ENCODE measurements around the gene SOX6. TPM values are rescaled to one million over a fixed set of nuclear protein-coding genes. Genes with fewer than 3 reads are reported as not detected.

The SOX6 gene
- polyA plus RNA-seq, 1 of the 3 experiments (the other 2 are of a cell fraction), result 0.03 TPM

- H3K27me3 ChIP-seq (ENCODE audit: insufficient read depth), result no peaks in the 10 kb centered on the region
- CTCF ChIA-PET, result interaction anchor here (0.7 to 0.9 kb wide), 2 partner anchors 20 to 27 kb away, joined by 3 read pairs; no protein-coding TSS in a partner anchor
Observed at GRCh38 chr11:16404781-16405285, 48.5 kb upstream of the SOX6 start.

More at GRCh38 chr11:16404781-16405285, 48.5 kb upstream of the SOX6 start:
- TF ChIP-seq SIN3A (IDR thresholded peaks at IDR 0.05; ENCODE audit: borderline replicate concordance, low read depth, low read length) (no peak), MXI1 (IDR thresholded peaks at IDR 0.05; ENCODE audit: low read depth, low read length) (no peak), PBX3 (IDR thresholded peaks at IDR 0.05) (no peak), SMC3 (IDR thresholded peaks at IDR 0.05; ENCODE audit: low read depth, low read length) (no peak), POLR2AphosphoS5 (IDR thresholded peaks at IDR 0.05; ENCODE audit: low read depth, low read length) (no peak), FOXJ3 (CRISPR knock-in tag; IDR thresholded peaks at IDR 0.05) (no peak), TCF12 (IDR thresholded peaks at IDR 0.05) (no peak), REST (IDR thresholded peaks at IDR 0.05; ENCODE audit: low read depth, low read length) (no peak), MEF2A (IDR thresholded peaks at IDR 0.05; ENCODE audit: borderline replicate concordance, low read depth) (no peak), RFX5 (IDR thresholded peaks at IDR 0.05; ENCODE audit: low read length) (no peak), ZBTB33 (IDR thresholded peaks at IDR 0.05; ENCODE audit: borderline replicate concordance, low read depth) (no peak), EP300 (IDR thresholded peaks at IDR 0.05; ENCODE audit: borderline replicate concordance in 1 of 2, low read depth in 1 of 2, low read length in 1 of 2) (no peak), RAD21 (IDR thresholded peaks at IDR 0.05; ENCODE audit: low read length) (no peak), RXRA (IDR thresholded peaks at IDR 0.05; ENCODE audit: borderline replicate concordance, low read depth) (no peak), EZH2phosphoT487 (IDR thresholded peaks at IDR 0.05; ENCODE audit: borderline replicate concordance, low read depth) (no peak), FOXM1 (IDR thresholded peaks at IDR 0.05; ENCODE audit: low read depth) (no peak)
- TF ChIP-seq, protein P1, sequence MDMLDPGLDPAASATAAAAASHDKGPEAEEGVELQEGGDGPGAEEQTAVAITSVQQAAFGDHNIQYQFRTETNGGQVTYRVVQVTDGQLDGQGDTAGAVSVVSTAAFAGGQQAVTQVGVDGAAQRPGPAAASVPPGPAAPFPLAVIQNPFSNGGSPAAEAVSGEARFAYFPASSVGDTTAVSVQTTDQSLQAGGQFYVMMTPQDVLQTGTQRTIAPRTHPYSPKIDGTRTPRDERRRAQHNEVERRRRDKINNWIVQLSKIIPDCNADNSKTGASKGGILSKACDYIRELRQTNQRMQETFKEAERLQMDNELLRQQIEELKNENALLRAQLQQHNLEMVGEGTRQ (IDR thresholded peaks at IDR 0.05; ENCODE audit: borderline replicate concordance, low read depth, low read length), result no peak
- TF ChIP-seq, protein P2, sequence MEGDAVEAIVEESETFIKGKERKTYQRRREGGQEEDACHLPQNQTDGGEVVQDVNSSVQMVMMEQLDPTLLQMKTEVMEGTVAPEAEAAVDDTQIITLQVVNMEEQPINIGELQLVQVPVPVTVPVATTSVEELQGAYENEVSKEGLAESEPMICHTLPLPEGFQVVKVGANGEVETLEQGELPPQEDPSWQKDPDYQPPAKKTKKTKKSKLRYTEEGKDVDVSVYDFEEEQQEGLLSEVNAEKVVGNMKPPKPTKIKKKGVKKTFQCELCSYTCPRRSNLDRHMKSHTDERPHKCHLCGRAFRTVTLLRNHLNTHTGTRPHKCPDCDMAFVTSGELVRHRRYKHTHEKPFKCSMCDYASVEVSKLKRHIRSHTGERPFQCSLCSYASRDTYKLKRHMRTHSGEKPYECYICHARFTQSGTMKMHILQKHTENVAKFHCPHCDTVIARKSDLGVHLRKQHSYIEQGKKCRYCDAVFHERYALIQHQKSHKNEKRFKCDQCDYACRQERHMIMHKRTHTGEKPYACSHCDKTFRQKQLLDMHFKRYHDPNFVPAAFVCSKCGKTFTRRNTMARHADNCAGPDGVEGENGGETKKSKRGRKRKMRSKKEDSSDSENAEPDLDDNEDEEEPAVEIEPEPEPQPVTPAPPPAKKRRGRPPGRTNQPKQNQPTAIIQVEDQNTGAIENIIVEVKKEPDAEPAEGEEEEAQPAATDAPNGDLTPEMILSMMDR (IDR thresholded peaks at IDR 0.05), result no peak
- Histone ChIP-seq H3K4me1 (ENCODE audit: control insufficient read depth in 1 of 2, insufficient read depth in 2 of 2, low read depth in 1 of 2, low read length in 1 of 2) (no peaks in the 10 kb centered on the region; a peak in 2 of 4 replicates), H3K9ac (no peak overlapping the region), H4K20me1 (ENCODE audit: insufficient read depth) (no peaks in the 10 kb centered on the region), H3K27ac (ENCODE audit: low read depth in 2 of 2, low read length in 1 of 2) (no peak overlapping the region), H3K79me2 (ENCODE audit: insufficient read depth) (no peaks in the 10 kb centered on the region), H3K9me2 (no peaks in the 10 kb centered on the region), H3K4me3 (ENCODE audit: low read depth in 2 of 2, low read length in 1 of 2) (no peak overlapping the region), H3K4me2 (no peak overlapping the region), H3K9me3 (no peaks in the 10 kb centered on the region), H3K36me3 (replicated peaks in 1 of 2; ENCODE audit: control insufficient read depth in 1 of 2, insufficient read depth in 2 of 2, low read length in 1 of 2) (no peaks in the 10 kb centered on the region), H2AFZ (ENCODE audit: low read depth) (no peak overlapping the region), H3F3A (replicated peaks; ENCODE audit: insufficient read depth) (no peaks in the 10 kb centered on the region)
- 65% methylated on average over 4 of the region's 4 CpGs for WGBS (ENCODE audit: low lambda C conversion rate)
- POLR2A ChIA-PET, result no interaction called here
- DNase-seq, result no peak

Measured in SK-N-SH (cell line).